GM20000 (cell line): Measurements from ENCODE around the gene CADPS2.

Experiments used
- DNase-seq: peaks from one replicate; pipeline ENCODE4 v3.0.0; 2012; ENCODE audit warnings: low spot score
- TF ChIP-seq, protein P1 (sequence below): IDR thresholded peaks from 2 replicates; pipeline ENCODE4 v1.5.1; 2012; ENCODE audit warnings: mild to moderate bottlenecking, control low read depth; ENCODE audit errors: extremely low read depth, missing control alignments

The CADPS2 gene

GRCh38 chr7:122597277-122597676 is 289.0 kb downstream of the CADPS2 start:
- no peak for DNase-seq
- TF ChIP-seq, protein P1, sequence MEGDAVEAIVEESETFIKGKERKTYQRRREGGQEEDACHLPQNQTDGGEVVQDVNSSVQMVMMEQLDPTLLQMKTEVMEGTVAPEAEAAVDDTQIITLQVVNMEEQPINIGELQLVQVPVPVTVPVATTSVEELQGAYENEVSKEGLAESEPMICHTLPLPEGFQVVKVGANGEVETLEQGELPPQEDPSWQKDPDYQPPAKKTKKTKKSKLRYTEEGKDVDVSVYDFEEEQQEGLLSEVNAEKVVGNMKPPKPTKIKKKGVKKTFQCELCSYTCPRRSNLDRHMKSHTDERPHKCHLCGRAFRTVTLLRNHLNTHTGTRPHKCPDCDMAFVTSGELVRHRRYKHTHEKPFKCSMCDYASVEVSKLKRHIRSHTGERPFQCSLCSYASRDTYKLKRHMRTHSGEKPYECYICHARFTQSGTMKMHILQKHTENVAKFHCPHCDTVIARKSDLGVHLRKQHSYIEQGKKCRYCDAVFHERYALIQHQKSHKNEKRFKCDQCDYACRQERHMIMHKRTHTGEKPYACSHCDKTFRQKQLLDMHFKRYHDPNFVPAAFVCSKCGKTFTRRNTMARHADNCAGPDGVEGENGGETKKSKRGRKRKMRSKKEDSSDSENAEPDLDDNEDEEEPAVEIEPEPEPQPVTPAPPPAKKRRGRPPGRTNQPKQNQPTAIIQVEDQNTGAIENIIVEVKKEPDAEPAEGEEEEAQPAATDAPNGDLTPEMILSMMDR = no peak

- no peak for DNase-seq
- TF ChIP-seq, protein P1 = no peak
Measured at GRCh38 chr7:122595885-122596284, 290.4 kb downstream of the CADPS2 start.

DNA sequence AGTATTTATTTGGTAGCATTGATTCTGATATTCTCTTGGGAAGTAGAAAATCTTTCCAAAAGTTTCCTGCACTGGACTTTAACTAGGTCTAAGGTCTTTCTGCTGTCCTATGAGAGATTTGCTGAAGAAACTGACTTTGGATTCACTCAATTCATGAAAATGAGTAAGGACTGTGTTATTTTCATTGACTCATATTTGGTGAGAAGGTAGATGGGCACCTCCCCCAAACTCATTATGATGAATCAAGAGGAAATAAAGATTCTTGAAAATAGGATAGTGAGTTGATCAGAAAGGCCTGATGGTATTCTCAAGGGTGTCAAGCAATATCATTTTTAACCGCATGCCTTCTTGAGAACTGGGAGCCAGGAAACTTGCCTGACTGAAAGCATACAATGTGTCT is 297.6 kb downstream of the CADPS2 start:
- DNase-seq = no peak
- TF ChIP-seq, protein P1 = no peak

DNA sequence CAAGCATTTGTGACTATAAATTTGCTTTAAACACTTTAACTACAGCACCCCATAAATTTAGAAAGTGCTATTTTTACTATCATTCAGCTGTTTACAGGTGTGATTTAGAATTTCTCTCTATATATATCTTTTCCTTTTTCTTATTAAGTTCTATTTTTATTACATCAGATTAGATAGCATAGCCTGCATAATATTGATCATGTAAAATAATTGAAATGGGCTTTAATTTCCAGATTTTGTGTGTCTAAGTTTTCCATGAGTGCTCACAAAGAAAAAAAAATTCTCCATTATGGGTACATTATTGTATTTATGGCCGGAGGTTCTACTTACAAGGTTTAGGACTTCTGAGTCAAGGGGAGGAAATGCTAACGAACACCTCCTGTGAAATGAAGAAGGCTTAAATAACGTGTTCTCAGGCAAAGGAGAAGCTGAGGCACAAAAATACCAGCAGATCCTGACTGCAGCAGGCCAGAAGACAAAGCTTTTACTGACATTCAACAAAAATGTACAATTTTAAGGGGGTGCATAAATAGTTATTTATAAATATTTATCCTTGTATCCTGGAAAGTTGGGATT is 301.5 kb downstream of the CADPS2 start:
- TF ChIP-seq, protein P1 = no peak
- no peak for DNase-seq

DNA sequence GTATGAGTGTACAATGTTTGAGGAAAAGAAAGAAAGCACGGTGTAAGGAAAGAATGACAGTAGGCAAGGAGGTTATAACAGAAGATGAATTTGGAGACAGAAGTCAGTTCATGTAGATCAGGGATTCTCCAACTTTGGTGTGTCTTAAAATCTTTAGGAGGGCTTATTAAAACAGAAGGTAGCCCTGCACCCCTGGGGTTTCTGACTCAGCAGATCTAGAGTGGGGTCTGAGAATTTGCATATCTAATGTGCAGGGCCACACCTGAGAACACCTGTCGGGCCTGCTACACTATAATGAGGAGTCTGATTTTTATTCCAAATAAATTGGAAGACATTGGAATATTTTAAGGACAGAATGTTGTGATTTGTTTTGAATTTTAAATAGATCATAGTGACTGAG is 307.9 kb downstream of the CADPS2 start:
- no peak for DNase-seq
- TF ChIP-seq, protein P1 = no peak

DNA sequence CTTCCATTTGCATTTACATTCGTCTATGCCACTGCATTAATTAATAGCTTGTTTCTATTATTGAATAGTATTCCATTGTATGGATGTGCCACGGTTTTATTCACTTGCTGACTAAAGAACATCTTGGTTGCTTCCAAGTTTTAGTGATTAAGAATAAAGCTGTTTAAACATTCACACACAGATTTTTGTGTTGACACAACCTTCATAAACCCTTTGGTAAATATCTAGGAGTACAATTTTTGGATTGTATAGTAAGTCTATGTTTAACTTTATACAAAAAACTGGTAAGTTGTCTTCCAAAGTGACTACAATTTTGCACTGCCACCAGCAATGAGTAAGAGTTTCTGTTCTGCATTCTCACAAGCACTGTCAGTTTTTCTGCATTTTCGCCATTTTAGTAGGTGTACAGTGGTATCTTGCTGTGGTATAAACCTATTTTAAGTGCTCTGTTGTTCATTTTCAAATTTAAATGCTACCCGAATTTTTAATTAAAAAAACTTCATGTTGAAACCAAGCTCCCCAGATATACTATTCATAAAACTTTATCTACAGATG is 308.7 kb downstream of the CADPS2 start:
- DNase-seq = no peak
- TF ChIP-seq, protein P1 = no peak

DNA sequence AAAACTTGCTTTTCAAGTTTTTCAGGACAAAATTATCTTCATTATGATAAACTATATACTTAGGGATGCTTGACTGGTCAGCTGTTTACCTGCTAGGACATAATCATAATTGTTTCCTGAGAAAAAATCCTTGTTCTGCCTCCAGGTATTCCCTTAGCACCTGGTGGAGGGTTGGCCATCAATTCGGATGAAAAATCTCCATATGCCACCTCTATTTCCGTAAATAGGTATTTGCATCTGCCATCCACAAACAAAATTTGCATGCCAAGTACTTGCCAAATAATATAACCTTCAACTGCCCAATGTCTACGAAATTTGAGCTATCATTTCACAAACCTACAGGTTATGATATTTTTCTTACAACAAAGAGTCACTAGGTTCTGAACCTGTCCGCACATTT is 313.6 kb downstream of the CADPS2 start:
- DNase-seq = no peak
- TF ChIP-seq, protein P1 = no peak
